H9 (cell line): Measurements from ENCODE around the gene RHBDL1. TPM values are rescaled to one million over a fixed set of nuclear protein-coding genes. Genes with fewer than 3 reads are reported as not detected.

Experiments
- DNase-seq: peaks from one replicate; pipeline ENCODE4 v3.0.0-alpha.2; 2017
- H2AFZ ChIP-seq: one replicate; pipeline ENCODE4 v1.6.1; 2013; ENCODE audit warnings: mild to moderate bottlenecking, low read length, control low read depth, moderate library complexity
- H2AK5ac ChIP-seq: 2 replicates; pipeline ENCODE4 v1.6.1; 2013; ENCODE audit warnings: low read length, control low read depth, mixed read lengths; ENCODE audit not compliant: insufficient read length
- H2BK120ac ChIP-seq: one replicate; pipeline ENCODE4 v1.6.1; 2013; ENCODE audit warnings: low read depth, mild to moderate bottlenecking, low read length, control low read depth, inconsistent platforms; ENCODE audit not compliant: poor library complexity, severe bottlenecking
- H2BK12ac ChIP-seq: 2 replicates; pipeline ENCODE4 v1.6.1; 2013; ENCODE audit warnings: low read length, control low read depth, mixed read lengths, low read depth; ENCODE audit not compliant: insufficient read length
- H2BK15ac ChIP-seq: 2 replicates; pipeline ENCODE4 v1.6.1; 2013; ENCODE audit warnings: low read depth, low read length, control low read depth
- H2BK20ac ChIP-seq: one replicate; pipeline ENCODE4 v1.6.1; 2013; ENCODE audit warnings: low read depth, mild to moderate bottlenecking, low read length, control low read depth, inconsistent platforms; ENCODE audit not compliant: poor library complexity, severe bottlenecking
- H2BK5ac ChIP-seq: 2 replicates; pipeline ENCODE4 v1.6.1; 2013; ENCODE audit warnings: low read length, control low read depth, mixed read lengths; ENCODE audit not compliant: insufficient read length
- H3K14ac ChIP-seq: 2 replicates; pipeline ENCODE4 v1.6.1; 2013; ENCODE audit warnings: low read length, control low read depth; ENCODE audit not compliant: insufficient read depth
- H3K18ac ChIP-seq: 2 replicates; pipeline ENCODE4 v1.6.1; 2013; ENCODE audit warnings: low read depth, mild to moderate bottlenecking, mixed read lengths, low read length, control low read depth; ENCODE audit not compliant: insufficient read length
- H3K23ac ChIP-seq: 2 replicates; pipeline ENCODE4 v1.6.1; 2013; ENCODE audit warnings: low read length, control low read depth, mixed read lengths, low read depth; ENCODE audit not compliant: insufficient read length
- H3K23me2 ChIP-seq: 2 replicates; pipeline ENCODE4 v1.6.1; 2013; ENCODE audit warnings: low read depth, mild to moderate bottlenecking, mixed read lengths, low read length, control low read depth; ENCODE audit not compliant: insufficient read length, poor library complexity, severe bottlenecking
- H3K27ac ChIP-seq: 2 replicates; pipeline ENCODE4 v1.5.1; 2013; ENCODE audit warnings: low read length, control low read depth, mixed read lengths, low read depth; ENCODE audit not compliant: insufficient read length
- H3K27me3 ChIP-seq: 2 replicates; pipeline ENCODE4 v1.6.1; 2013; ENCODE audit warnings: low read length, control low read depth, inconsistent platforms; ENCODE audit not compliant: insufficient read depth
- H3K4ac ChIP-seq: 2 replicates; pipeline ENCODE4 v1.6.1; 2013; ENCODE audit warnings: low read depth, mild to moderate bottlenecking, control low read depth, inconsistent platforms, low read length, moderate library complexity
- H3K4me1 ChIP-seq: 2 replicates; pipeline ENCODE4 v1.6.1; 2013; ENCODE audit warnings: low read length, control low read depth, inconsistent platforms; ENCODE audit not compliant: insufficient read depth
- H3K4me2 ChIP-seq: 2 replicates; pipeline ENCODE4 v1.6.1; 2013; ENCODE audit warnings: low read length, control low read depth, mixed read lengths; ENCODE audit not compliant: insufficient read length, insufficient read depth
- H3K56ac ChIP-seq: 2 replicates; pipeline ENCODE4 v1.6.1; 2013; ENCODE audit warnings: low read depth, mild to moderate bottlenecking, mixed read lengths, low read length, control low read depth; ENCODE audit not compliant: insufficient read length
- H3K79me1 ChIP-seq: 2 replicates; pipeline ENCODE4 v1.6.1; 2013; ENCODE audit warnings: low read depth, mild to moderate bottlenecking, moderate library complexity, low read length, control low read depth, inconsistent platforms; ENCODE audit not compliant: insufficient read depth, poor library complexity, severe bottlenecking
- H3K79me2 ChIP-seq: 2 replicates; pipeline ENCODE4 v1.6.1; 2013; ENCODE audit warnings: low read length, control low read depth, inconsistent platforms; ENCODE audit not compliant: insufficient read depth
- H3K9ac ChIP-seq: 2 replicates; pipeline ENCODE4 v1.6.1; 2013; ENCODE audit warnings: low read length, control low read depth, mixed read lengths; ENCODE audit not compliant: insufficient read length; ENCODE audit errors: extremely low read depth
- H3K9me3 ChIP-seq: one replicate; pipeline ENCODE4 v1.6.1; 2013; ENCODE audit warnings: low read depth, low read length, inconsistent platforms; ENCODE audit not compliant: control insufficient read depth
- H3T11ph ChIP-seq: one replicate; pipeline ENCODE4 v1.6.1; 2013; ENCODE audit warnings: mild to moderate bottlenecking, low read length, control low read depth, inconsistent platforms
- H4K20me1 ChIP-seq: one replicate; pipeline ENCODE4 v1.6.1; 2013; ENCODE audit not compliant: control insufficient read depth, insufficient read length, insufficient read depth
- H4K5ac ChIP-seq: 2 replicates; pipeline ENCODE4 v1.6.1; 2013; ENCODE audit warnings: low read depth, mild to moderate bottlenecking, mixed read lengths, low read length, control low read depth; ENCODE audit not compliant: insufficient read length
- H4K8ac ChIP-seq: replicated peaks from 2 replicates; pipeline ENCODE4 v1.6.1; 2013; ENCODE audit warnings: low read length, control low read depth, mixed read lengths, low read depth; ENCODE audit not compliant: insufficient read length
- H4K91ac ChIP-seq: 2 replicates; pipeline ENCODE4 v1.6.1; 2013; ENCODE audit warnings: low read depth, mild to moderate bottlenecking, moderate library complexity, mixed read lengths, low read length, control low read depth; ENCODE audit not compliant: insufficient read length
- H3K27ac Mint-ChIP-seq, 3 experiments: 2 replicates in 2 of 3; 3 replicates in 1 of 3; pipeline ENCODE4 v1.8.0; 2020 to 2021; ENCODE audit warnings: mixed read lengths in 3 of 3, mild to moderate bottlenecking in 1 of 3, moderate library complexity in 1 of 3
- H3K27me3 Mint-ChIP-seq: 2 replicates; pipeline ENCODE4 v1.8.0; 2021; ENCODE audit warnings: low read depth, mild to moderate bottlenecking, moderate library complexity, mixed read lengths
- H3K36me3 Mint-ChIP-seq, 3 experiments: 2 replicates in 2 of 3; 3 replicates in 1 of 3; pipeline ENCODE4 v1.8.0; 2020 to 2021; ENCODE audit warnings: low read depth in 3 of 3, mixed read lengths in 3 of 3; ENCODE audit not compliant: insufficient read depth in 1 of 3
- H3K4me1 Mint-ChIP-seq, 2 experiments: 2 replicates each; pipeline ENCODE4 v1.8.0; 2020; ENCODE audit warnings: mixed read lengths in 2 of 2
- H3K4me3 Mint-ChIP-seq, 2 experiments: 2 replicates in 1 of 2; 3 replicates in 1 of 2; pipeline ENCODE4 v1.8.0; 2020 to 2021; ENCODE audit warnings: mild to moderate bottlenecking in 2 of 2, mixed read lengths in 2 of 2, moderate library complexity in 1 of 2
- H3K9me3 Mint-ChIP-seq, 2 experiments: 2 replicates in 1 of 2; 3 replicates in 1 of 2; pipeline ENCODE4 v1.8.0; 2020; ENCODE audit warnings: mild to moderate bottlenecking in 2 of 2, mixed read lengths in 2 of 2, moderate library complexity in 1 of 2
- WGBS: extraction: QIAGEN DNeasy Blood & Tissue Kit; methylation state at CpG from one replicate; pipeline ENCODE4 v1.1.7; 2013; ENCODE audit warnings: missing lambda C conversion rate, low lambda C conversion rate, mixed read lengths; ENCODE audit not compliant: insufficient read length; ENCODE audit errors: extremely low coverage; 5-methylcytosine and 5-hydroxymethylcytosine counted together
- total RNA-seq: library from RNA; stranded (reverse); gene quantifications from 2 replicates; pipeline ENCODE4 v1.2.1, GENCODE V29; 2021
- TF ChIP-seq, protein P1 (sequence below): fragments of 200-600 bp; sonication (generic); conservative IDR thresholded peaks from 3 replicates; pipeline ENCODE4 v1.8.0; 2021; ENCODE audit warnings: antibody characterized with exemption, mild to moderate bottlenecking

The RHBDL1 gene
- total RNA-seq, 1 experiment from 2014 or later = 7.6 TPM

DNA sequence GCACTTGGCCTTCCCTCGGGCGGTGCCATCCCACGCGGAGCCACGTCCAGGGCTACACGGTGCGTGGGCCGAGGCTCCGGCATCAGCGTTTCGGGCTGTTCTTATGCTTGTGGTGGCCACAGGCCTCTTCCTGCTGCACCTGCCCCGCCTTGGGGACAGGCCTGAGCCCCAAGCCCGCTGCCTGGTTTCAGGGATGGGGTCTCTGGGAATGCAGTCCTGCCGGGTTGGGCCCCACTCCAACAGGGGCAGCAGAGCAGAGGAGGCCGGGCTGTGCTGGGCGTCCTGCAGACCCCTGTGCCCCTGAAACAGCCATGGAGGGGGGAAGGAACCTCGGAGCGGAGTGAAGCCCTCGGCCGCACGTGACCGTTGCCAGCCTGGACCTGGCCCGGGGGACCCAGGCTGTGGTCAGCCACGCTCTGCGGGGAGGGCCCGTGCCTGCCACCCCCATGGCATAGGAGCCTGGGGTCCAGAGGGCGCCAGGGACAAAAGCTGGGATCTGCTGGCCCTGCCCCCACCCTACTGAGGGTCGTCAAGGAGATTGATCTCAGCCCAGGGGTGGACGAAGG is 45.1 kb upstream of the RHBDL1 start:
- H3K27ac Mint-ChIP-seq = peak overlapping the region in 2 of 3 experiments; percentile 57 to 67; a peak in 1 of 7 replicates
- Histone ChIP-seq H3K79me1 (no peaks in the 10 kb centered on the region), H3K4ac (no peak overlapping the region), H3K27ac (no peak overlapping the region), H3K14ac (peak overlapping the region; percentile 3), H3K23ac (no peak overlapping the region), H4K8ac (no peak overlapping the region), H2BK20ac (no peak overlapping the region), H3K4me2 (peak overlapping the region; percentile 16), H4K91ac (no peak overlapping the region), H3K56ac (no peak overlapping the region), H3K27me3 (no peaks in the 10 kb centered on the region), H2BK15ac (no peak overlapping the region), H2BK12ac (no peak overlapping the region), H3T11ph (no peak overlapping the region), H2BK5ac (no peak overlapping the region), H3K18ac (peak overlapping the region; percentile 4), H4K5ac (no peak overlapping the region), H3K9me3 (no peaks in the 10 kb centered on the region), H3K9ac (no peak overlapping the region), H2BK120ac (no peak overlapping the region), H2AFZ (no peak overlapping the region), H3K79me2 (no peaks in the 10 kb centered on the region), H3K4me1 (no peaks in the 10 kb centered on the region; the same call in 1 of the 2 replicates), H3K23me2 (peaks cover 8% of the 10 kb centered on the region), H4K20me1 (no peaks in the 10 kb centered on the region), H2AK5ac (no peak overlapping the region)
- H3K36me3 Mint-ChIP-seq = peaks cover 0 to 14% (median 0%) of the 10 kb centered on the region in 3 experiments; a peak in 4 of 7 replicates
- H3K4me1 Mint-ChIP-seq = peaks cover 6 to 30% of the 10 kb centered on the region in 2 experiments; a peak in 3 of 4 replicates
- peak overlapping the region in 1 of 2 experiments; percentile 47; a peak in 2 of 5 replicates for H3K4me3 Mint-ChIP-seq
- no peaks in the 10 kb centered on the region for H3K27me3 Mint-ChIP-seq
- H3K9me3 Mint-ChIP-seq = no peaks in the 10 kb centered on the region
- no peak for DNase-seq
- no CpG with 5 or more reads among the region's 29 CpGs for WGBS
- TF ChIP-seq, protein P1, sequence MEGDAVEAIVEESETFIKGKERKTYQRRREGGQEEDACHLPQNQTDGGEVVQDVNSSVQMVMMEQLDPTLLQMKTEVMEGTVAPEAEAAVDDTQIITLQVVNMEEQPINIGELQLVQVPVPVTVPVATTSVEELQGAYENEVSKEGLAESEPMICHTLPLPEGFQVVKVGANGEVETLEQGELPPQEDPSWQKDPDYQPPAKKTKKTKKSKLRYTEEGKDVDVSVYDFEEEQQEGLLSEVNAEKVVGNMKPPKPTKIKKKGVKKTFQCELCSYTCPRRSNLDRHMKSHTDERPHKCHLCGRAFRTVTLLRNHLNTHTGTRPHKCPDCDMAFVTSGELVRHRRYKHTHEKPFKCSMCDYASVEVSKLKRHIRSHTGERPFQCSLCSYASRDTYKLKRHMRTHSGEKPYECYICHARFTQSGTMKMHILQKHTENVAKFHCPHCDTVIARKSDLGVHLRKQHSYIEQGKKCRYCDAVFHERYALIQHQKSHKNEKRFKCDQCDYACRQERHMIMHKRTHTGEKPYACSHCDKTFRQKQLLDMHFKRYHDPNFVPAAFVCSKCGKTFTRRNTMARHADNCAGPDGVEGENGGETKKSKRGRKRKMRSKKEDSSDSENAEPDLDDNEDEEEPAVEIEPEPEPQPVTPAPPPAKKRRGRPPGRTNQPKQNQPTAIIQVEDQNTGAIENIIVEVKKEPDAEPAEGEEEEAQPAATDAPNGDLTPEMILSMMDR = no peak
